H1 (cell line): ENCODE data around the gene OR7D2. TPM values are rescaled to one million over a fixed set of nuclear protein-coding genes. Genes with fewer than 3 reads are reported as not detected.

Experiments used
- CTCF ChIA-PET: fragments of 300-600 bp; sonication (Branson Sonifier 250); formaldehyde crosslinking; loops from one replicate; lab custom pipeline; 2021; ENCODE audit not compliant: partially characterized antibody; lab: Charles Lee
- POLR2A ChIA-PET: fragments of 300-600 bp; sonication (Branson Sonifier 250); formaldehyde crosslinking; loops from one replicate; lab custom pipeline; 2021; ENCODE audit warnings: inconsistent platforms; ENCODE audit not compliant: partially characterized antibody; lab: Charles Lee
- DNase-seq, 2 experiments: peaks; one replicate each; pipeline versions ENCODE4 v3.0.0 to v3.0.0-alpha.2; 2010 to 2022; ENCODE audit warnings: low spot score in 2 of 2, low read depth in 1 of 2, mixed read lengths in 1 of 2
- FAIRE-seq: peaks from 2 replicates; lab custom pipeline; 2011; peaks lifted over from hg19 to GRCh38; lab: Jason Lieb, UNC
- H2AFZ ChIP-seq: 2 replicates; pipeline ENCODE4 v1.8.1; 2012; ENCODE audit warnings: low read length, inconsistent platforms
- H2AK5ac ChIP-seq: 2 replicates; pipeline ENCODE4 v1.6.1; 2013; ENCODE audit warnings: low read depth, low read length
- H2BK120ac ChIP-seq: replicated peaks from 2 replicates; pipeline ENCODE3; 2013; ENCODE audit warnings: low read depth, low read length, inconsistent platforms
- H2BK12ac ChIP-seq: 2 replicates; pipeline ENCODE4 v1.6.1; 2013; ENCODE audit warnings: low read depth, low read length
- H2BK15ac ChIP-seq: 2 replicates; pipeline ENCODE4 v1.6.1; 2013; ENCODE audit warnings: low read length
- H2BK20ac ChIP-seq: 2 replicates; pipeline ENCODE4 v1.6.1; 2013; ENCODE audit warnings: low read length
- H2BK5ac ChIP-seq: 2 replicates; pipeline ENCODE4 v1.6.1; 2013; ENCODE audit warnings: low read depth, low read length
- H3K14ac ChIP-seq: 2 replicates; pipeline ENCODE4 v1.6.1; 2013; ENCODE audit warnings: inconsistent platforms; ENCODE audit not compliant: insufficient read length
- H3K18ac ChIP-seq: 2 replicates; pipeline ENCODE4 v1.6.1; 2013; ENCODE audit warnings: low read length; ENCODE audit errors: extremely low read depth
- H3K23ac ChIP-seq: 2 replicates; pipeline ENCODE4 v1.6.1; 2013; ENCODE audit warnings: inconsistent platforms; ENCODE audit not compliant: insufficient read length
- H3K23me2 ChIP-seq: 2 replicates; pipeline ENCODE4 v1.6.1; 2013; ENCODE audit warnings: low read depth, low read length
- H3K27ac ChIP-seq: 2 replicates; pipeline ENCODE4 v1.6.1; 2011; ENCODE audit warnings: low read depth, low read length, inconsistent platforms
- H3K27me3 ChIP-seq, 4 experiments: replicated peaks in 1 of 4; 1 replicate in 1 of 4; 2 replicates in 3 of 4; pipeline versions ENCODE4 v1.6.1 to v1.8.1; 2011 to 2013; ENCODE audit warnings: low read length in 3 of 4, mild to moderate bottlenecking in 3 of 4, inconsistent platforms in 2 of 4, mixed read lengths in 2 of 4, moderate library complexity in 1 of 4; ENCODE audit not compliant: control insufficient read depth in 3 of 4, insufficient read depth in 3 of 4; ENCODE audit errors: extremely low read depth in 1 of 4
- H3K36me3 ChIP-seq, 4 experiments: 2 replicates each; pipeline versions ENCODE4 v1.6.1 to v1.8.1; 2011 to 2013; ENCODE audit warnings: mild to moderate bottlenecking in 4 of 4, low read length in 3 of 4, moderate library complexity in 2 of 4, control low read depth in 1 of 4, inconsistent platforms in 1 of 4; ENCODE audit not compliant: insufficient read depth in 4 of 4, control insufficient read depth in 2 of 4
- H3K4ac ChIP-seq: replicated peaks from 2 replicates; pipeline ENCODE3; 2013; ENCODE audit warnings: low read length, low read depth, mixed read lengths, inconsistent platforms; ENCODE audit not compliant: insufficient read length
- H3K4me1 ChIP-seq, 4 experiments: replicated peaks in 1 of 4; 1 replicate in 1 of 4; 2 replicates in 3 of 4; pipeline versions ENCODE4 v1.6.1 to v1.8.1; 2011 to 2013; ENCODE audit warnings: low read length in 3 of 4, inconsistent platforms in 2 of 4, mixed read lengths in 1 of 4; ENCODE audit not compliant: insufficient read depth in 4 of 4, control insufficient read depth in 3 of 4
- H3K4me2 ChIP-seq, 2 experiments: 2 replicates each; pipeline versions ENCODE4 v1.6.1 to v1.8.1; 2011 to 2013; ENCODE audit warnings: low read depth in 2 of 2, low read length in 2 of 2, control low read depth in 1 of 2, inconsistent platforms in 1 of 2, mild to moderate bottlenecking in 1 of 2; ENCODE audit not compliant: insufficient read depth in 1 of 2
- H3K4me3 ChIP-seq, 4 experiments: fragments of 200-600, 300-600 bp in 1 of 4; sonication (generic), shearing (Covaris generic), sonication (Bioruptor Twin) in 1 of 4; 2 replicates each; pipeline versions ENCODE4 v1.5.1 to v1.8.1; 2011 to 2016; ENCODE audit warnings: low read length in 4 of 4, low read depth in 3 of 4, control low read depth in 2 of 4, inconsistent platforms in 2 of 4, mild to moderate bottlenecking in 2 of 4, mixed read lengths in 1 of 4, moderate library complexity in 1 of 4; ENCODE audit not compliant: insufficient read depth in 2 of 4; ENCODE audit errors: extremely low read depth in 1 of 4
- H3K56ac ChIP-seq: replicated peaks from 2 replicates; pipeline ENCODE3; 2013; ENCODE audit warnings: low read depth, mild to moderate bottlenecking, mixed read lengths, low read length, inconsistent platforms; ENCODE audit not compliant: insufficient read length
- H3K79me1 ChIP-seq: 2 replicates; pipeline ENCODE4 v1.6.1; 2013; ENCODE audit warnings: low read depth, low read length, control low read depth
- H3K79me2 ChIP-seq, 2 experiments: 2 replicates each; pipeline versions ENCODE4 v1.6.1 to v1.8.1; 2012 to 2013; ENCODE audit warnings: low read length in 2 of 2, mild to moderate bottlenecking in 2 of 2, inconsistent platforms in 1 of 2; ENCODE audit not compliant: insufficient read depth in 2 of 2, control insufficient read depth in 1 of 2
- H3K9ac ChIP-seq, 4 experiments: replicated peaks in 1 of 4; 1 replicate in 1 of 4; 2 replicates in 3 of 4; pipeline versions ENCODE4 v1.6.1 to v1.8.1; 2011 to 2013; ENCODE audit warnings: low read depth in 3 of 4, low read length in 3 of 4, control low read depth in 2 of 4, mild to moderate bottlenecking in 2 of 4, moderate library complexity in 2 of 4, inconsistent platforms in 1 of 4; ENCODE audit errors: extremely low read depth in 1 of 4
- H3K9me3 ChIP-seq, 2 experiments: 2 replicates each; pipeline versions ENCODE4 v1.6.1 to v1.8.1; 2012 to 2013; ENCODE audit warnings: mild to moderate bottlenecking in 2 of 2, moderate library complexity in 2 of 2, control low read depth in 1 of 2, inconsistent platforms in 1 of 2, low read depth in 1 of 2, low read length in 1 of 2, mixed read lengths in 1 of 2; ENCODE audit not compliant: insufficient read depth in 2 of 2
- H4K20me1 ChIP-seq, 2 experiments: replicated peaks in 1 of 2; 2 replicates each; pipeline versions ENCODE3 to v1.8.1; 2011 to 2013; ENCODE audit warnings: inconsistent platforms in 2 of 2, low read length in 2 of 2, mild to moderate bottlenecking in 1 of 2; ENCODE audit not compliant: insufficient read depth in 2 of 2, control insufficient read depth in 1 of 2
- H4K5ac ChIP-seq: 2 replicates; pipeline ENCODE4 v1.6.1; 2013; ENCODE audit warnings: low read length, low read depth, mixed read lengths, inconsistent platforms; ENCODE audit not compliant: insufficient read length
- H4K8ac ChIP-seq: 2 replicates; pipeline ENCODE4 v1.8.0; 2013; ENCODE audit warnings: mild to moderate bottlenecking, moderate library complexity, low read length, inconsistent platforms; ENCODE audit not compliant: insufficient read depth; ENCODE audit errors: extremely low read depth
- H4K91ac ChIP-seq: replicated peaks from 2 replicates; pipeline ENCODE3; 2013; ENCODE audit warnings: low read length, mixed read lengths, inconsistent platforms; ENCODE audit not compliant: insufficient read length
- ATF2 ChIP-seq: IDR thresholded peaks from 2 replicates; pipeline ENCODE4 v1.6.1; 2012; ENCODE audit warnings: low read length, inconsistent platforms
- BCL11A ChIP-seq, 2 experiments: IDR thresholded peaks; one replicate each; pipeline ENCODE4 v1.6.1; 2011; ENCODE audit warnings: low read depth in 2 of 2, low read length in 2 of 2, mild to moderate bottlenecking in 2 of 2
- CTBP2 ChIP-seq: IDR thresholded peaks from 2 replicates; pipeline ENCODE4 v1.7.0; 2011; ENCODE audit warnings: borderline replicate concordance, mild to moderate bottlenecking, moderate library complexity, mixed read lengths, low read length; ENCODE audit not compliant: insufficient read depth, insufficient read length
- EGR1 ChIP-seq: IDR thresholded peaks from 2 replicates; pipeline ENCODE4 v1.6.1; 2011; ENCODE audit warnings: low read depth, low read length, borderline replicate concordance
- POU5F1 ChIP-seq: IDR thresholded peaks from 2 replicates; pipeline ENCODE4 v1.6.1; 2011; ENCODE audit warnings: low read depth, mild to moderate bottlenecking, low read length, moderate library complexity
- RNF2 ChIP-seq: fragments of 200-900, 300-1000 bp; sonication (generic); IDR thresholded peaks from 2 replicates; pipeline ENCODE4 v1.7.1; 2016; ENCODE audit warnings: borderline replicate concordance, low read depth, mild to moderate bottlenecking, antibody characterized with exemption, low read length; ENCODE audit not compliant: poor library complexity, severe bottlenecking; ENCODE audit errors: missing control alignments
- WGBS, 2 experiments: shearing (Covaris generic) in 1 of 2; methylation state at CpG; one replicate each; pipeline versions ENCODE4 v1.1.6 to v1.1.7; 2013 to 2015; ENCODE audit warnings: low lambda C conversion rate in 2 of 2, mixed read lengths in 2 of 2, inconsistent platforms in 1 of 2, low coverage in 1 of 2, missing lambda C conversion rate in 1 of 2; ENCODE audit not compliant: insufficient replicate concordance in 2 of 2, insufficient coverage in 1 of 2, insufficient read length in 1 of 2; ENCODE audit errors: extremely low coverage in 1 of 2, missing lambda C conversion rate in 1 of 2; 5-methylcytosine and 5-hydroxymethylcytosine counted together
- polyA plus RNA-seq, 7 experiments: library from polyadenylated mRNA; depleted of rRNA in 3 of 7; stranded (reverse) in 5 of 7; unstranded in 2 of 7; fragments of >200 nt in 5 of 7; fragments of 200-250 nt in 2 of 7; gene quantifications; 1 replicate in 5 of 7; 2 replicates in 1 of 7; 4 replicates in 1 of 7; pipeline versions ENCODE4 v1.2.1 to v1.2.3, GENCODE V29; 2011 to 2013; ENCODE audit warnings: missing spikeins in 2 of 7, mixed read lengths in 2 of 7
- total RNA-seq: library from RNA; stranded (reverse); fragmentation: NEBNext Ultra II Directional; extraction: Animal tissue kit (Norgen Biotek cat#: 25700); gene quantifications from 2 replicates; pipeline ENCODE4 v1.2.1, GENCODE V29; 2021

OR7D2 gene
- total and polyA plus RNA-seq, 2 of the 8 experiments (the other 6 are each of a cell fraction or from before 2014, with no cell fraction given), result 0.02 TPM; not detected in 1

GRCh38 chr19:9187191-9187590 is 8.4 kb downstream of the OR7D2 start:
- Histone ChIP-seq H3K23ac (no peak overlapping the region), H3K4ac (no peak overlapping the region), H4K8ac (no peak overlapping the region)
- TF ChIP-seq BCL11A (IDR thresholded peaks at IDR 0.05; ENCODE audit: low read depth in 2 of 2, low read length in 2 of 2) (no peak), ATF2 (no peak), EGR1 (no peak), CTBP2 (no peak), POU5F1 (no peak), RNF2 (no peak)
- TF ChIP-seq, all 59 proteins: peak for 0
- Histone ChIP-seq H3K4me1 (no peaks in the 10 kb centered on the region), H3K27me3 (no peaks in the 10 kb centered on the region), H3K79me2 (no peaks in the 10 kb centered on the region), H3K18ac (no peak overlapping the region), H3K4me2 (no peak overlapping the region), H2BK20ac (no peak overlapping the region), H3K4me3 (no peak overlapping the region), H4K91ac (no peak overlapping the region), H2BK12ac (no peak overlapping the region), H3K9ac (no peak overlapping the region), H4K20me1 (no peaks in the 10 kb centered on the region), H3K79me1 (no peaks in the 10 kb centered on the region), H3K23me2 (no peaks in the 10 kb centered on the region), H2BK15ac (no peak overlapping the region), H3K14ac (no peak overlapping the region), H3K36me3 (no peaks in the 10 kb centered on the region), H2AK5ac (no peak overlapping the region), H3K56ac (no peak overlapping the region), H2BK5ac (no peak overlapping the region), H3K9me3 (peaks cover 17 to 37% of the 10 kb centered on the region in 2 experiments; a peak in 3 of 4 replicates), H2BK120ac (no peak overlapping the region), H4K5ac (no peak overlapping the region), H3K27ac (no peak overlapping the region), H2AFZ (no peak overlapping the region)
- FAIRE-seq, result no peak
- ChIA-PET POLR2A (no interaction called here), CTCF (no interaction called here)
- WGBS, 2 experiments, result 81% methylated on average over 6 of the region's 6 CpGs; no CpG with 5 or more reads in 1 of the 2 experiments
- DNase-seq, result no peak
